Astrocyte (in vitro differentiated cells and primary cell): ENCODE results near the gene CORIN.

Experiments used
- EZH2 ChIP-seq: IDR thresholded peaks from 2 replicates; pipeline ENCODE4 v1.6.1; 2012; ENCODE audit warnings: mild to moderate bottlenecking, low read length, inconsistent platforms; ENCODE audit not compliant: insufficient read depth
- TF ChIP-seq, protein P1 (sequence below): IDR thresholded peaks from 2 replicates; pipeline ENCODE4 v1.5.1; 2011; ENCODE audit warnings: low read depth, mild to moderate bottlenecking, inconsistent platforms, low read length, moderate library complexity; ENCODE audit not compliant: insufficient read depth

DNA sequence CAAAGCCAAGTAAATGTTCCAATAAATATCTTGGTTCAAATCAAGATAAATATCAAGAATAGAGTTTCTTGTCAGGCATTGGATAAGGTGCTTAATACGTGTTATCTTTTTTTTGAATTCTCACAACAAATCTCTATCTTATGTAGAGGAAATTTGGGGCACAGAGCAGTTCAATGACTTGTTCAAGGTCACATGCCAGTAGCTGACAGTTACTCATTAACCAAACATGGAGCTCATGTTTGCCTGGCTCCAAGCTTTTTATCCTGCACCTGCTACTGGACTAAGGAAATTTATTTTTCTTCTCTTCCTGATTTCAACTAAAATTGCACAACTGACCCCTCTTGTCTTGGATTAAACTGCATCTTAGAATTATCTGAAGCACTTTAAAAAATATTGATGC, 276.5 kb downstream of the CORIN start:
- TF ChIP-seq, protein P1, sequence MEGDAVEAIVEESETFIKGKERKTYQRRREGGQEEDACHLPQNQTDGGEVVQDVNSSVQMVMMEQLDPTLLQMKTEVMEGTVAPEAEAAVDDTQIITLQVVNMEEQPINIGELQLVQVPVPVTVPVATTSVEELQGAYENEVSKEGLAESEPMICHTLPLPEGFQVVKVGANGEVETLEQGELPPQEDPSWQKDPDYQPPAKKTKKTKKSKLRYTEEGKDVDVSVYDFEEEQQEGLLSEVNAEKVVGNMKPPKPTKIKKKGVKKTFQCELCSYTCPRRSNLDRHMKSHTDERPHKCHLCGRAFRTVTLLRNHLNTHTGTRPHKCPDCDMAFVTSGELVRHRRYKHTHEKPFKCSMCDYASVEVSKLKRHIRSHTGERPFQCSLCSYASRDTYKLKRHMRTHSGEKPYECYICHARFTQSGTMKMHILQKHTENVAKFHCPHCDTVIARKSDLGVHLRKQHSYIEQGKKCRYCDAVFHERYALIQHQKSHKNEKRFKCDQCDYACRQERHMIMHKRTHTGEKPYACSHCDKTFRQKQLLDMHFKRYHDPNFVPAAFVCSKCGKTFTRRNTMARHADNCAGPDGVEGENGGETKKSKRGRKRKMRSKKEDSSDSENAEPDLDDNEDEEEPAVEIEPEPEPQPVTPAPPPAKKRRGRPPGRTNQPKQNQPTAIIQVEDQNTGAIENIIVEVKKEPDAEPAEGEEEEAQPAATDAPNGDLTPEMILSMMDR: no peak
- no peak for TF ChIP-seq EZH2
